H9 (cell line): ENCODE results near the gene COLQ. TPM values are rescaled to one million over a fixed set of nuclear protein-coding genes. Genes with fewer than 3 reads are reported as not detected.

ENCODE experiments used
- DNase-seq: peaks from one replicate; pipeline ENCODE4 v3.0.0-alpha.2; 2017
- H2AFZ ChIP-seq: one replicate; pipeline ENCODE4 v1.6.1; 2013; ENCODE audit warnings: mild to moderate bottlenecking, low read length, control low read depth, moderate library complexity
- H2AK5ac ChIP-seq: 2 replicates; pipeline ENCODE4 v1.6.1; 2013; ENCODE audit warnings: low read length, control low read depth, mixed read lengths; ENCODE audit not compliant: insufficient read length
- H2BK120ac ChIP-seq: one replicate; pipeline ENCODE4 v1.6.1; 2013; ENCODE audit warnings: low read depth, mild to moderate bottlenecking, low read length, control low read depth, inconsistent platforms; ENCODE audit not compliant: poor library complexity, severe bottlenecking
- H2BK12ac ChIP-seq: 2 replicates; pipeline ENCODE4 v1.6.1; 2013; ENCODE audit warnings: low read length, control low read depth, mixed read lengths, low read depth; ENCODE audit not compliant: insufficient read length
- H2BK15ac ChIP-seq: 2 replicates; pipeline ENCODE4 v1.6.1; 2013; ENCODE audit warnings: low read depth, low read length, control low read depth
- H2BK20ac ChIP-seq: one replicate; pipeline ENCODE4 v1.6.1; 2013; ENCODE audit warnings: low read depth, mild to moderate bottlenecking, low read length, control low read depth, inconsistent platforms; ENCODE audit not compliant: poor library complexity, severe bottlenecking
- H2BK5ac ChIP-seq: 2 replicates; pipeline ENCODE4 v1.6.1; 2013; ENCODE audit warnings: low read length, control low read depth, mixed read lengths; ENCODE audit not compliant: insufficient read length
- H3K14ac ChIP-seq: 2 replicates; pipeline ENCODE4 v1.6.1; 2013; ENCODE audit warnings: low read length, control low read depth; ENCODE audit not compliant: insufficient read depth
- H3K18ac ChIP-seq: 2 replicates; pipeline ENCODE4 v1.6.1; 2013; ENCODE audit warnings: low read depth, mild to moderate bottlenecking, mixed read lengths, low read length, control low read depth; ENCODE audit not compliant: insufficient read length
- H3K23ac ChIP-seq: 2 replicates; pipeline ENCODE4 v1.6.1; 2013; ENCODE audit warnings: low read length, control low read depth, mixed read lengths, low read depth; ENCODE audit not compliant: insufficient read length
- H3K23me2 ChIP-seq: 2 replicates; pipeline ENCODE4 v1.6.1; 2013; ENCODE audit warnings: low read depth, mild to moderate bottlenecking, mixed read lengths, low read length, control low read depth; ENCODE audit not compliant: insufficient read length, poor library complexity, severe bottlenecking
- H3K27ac ChIP-seq: 2 replicates; pipeline ENCODE4 v1.5.1; 2013; ENCODE audit warnings: low read length, control low read depth, mixed read lengths, low read depth; ENCODE audit not compliant: insufficient read length
- H3K27me3 ChIP-seq: 2 replicates; pipeline ENCODE4 v1.6.1; 2013; ENCODE audit warnings: low read length, control low read depth, inconsistent platforms; ENCODE audit not compliant: insufficient read depth
- H3K4ac ChIP-seq: 2 replicates; pipeline ENCODE4 v1.6.1; 2013; ENCODE audit warnings: low read depth, mild to moderate bottlenecking, control low read depth, inconsistent platforms, low read length, moderate library complexity
- H3K4me1 ChIP-seq: 2 replicates; pipeline ENCODE4 v1.6.1; 2013; ENCODE audit warnings: low read length, control low read depth, inconsistent platforms; ENCODE audit not compliant: insufficient read depth
- H3K4me2 ChIP-seq: 2 replicates; pipeline ENCODE4 v1.6.1; 2013; ENCODE audit warnings: low read length, control low read depth, mixed read lengths; ENCODE audit not compliant: insufficient read length, insufficient read depth
- H3K56ac ChIP-seq: 2 replicates; pipeline ENCODE4 v1.6.1; 2013; ENCODE audit warnings: low read depth, mild to moderate bottlenecking, mixed read lengths, low read length, control low read depth; ENCODE audit not compliant: insufficient read length
- H3K79me1 ChIP-seq: 2 replicates; pipeline ENCODE4 v1.6.1; 2013; ENCODE audit warnings: low read depth, mild to moderate bottlenecking, moderate library complexity, low read length, control low read depth, inconsistent platforms; ENCODE audit not compliant: insufficient read depth, poor library complexity, severe bottlenecking
- H3K79me2 ChIP-seq: 2 replicates; pipeline ENCODE4 v1.6.1; 2013; ENCODE audit warnings: low read length, control low read depth, inconsistent platforms; ENCODE audit not compliant: insufficient read depth
- H3K9ac ChIP-seq: 2 replicates; pipeline ENCODE4 v1.6.1; 2013; ENCODE audit warnings: low read length, control low read depth, mixed read lengths; ENCODE audit not compliant: insufficient read length; ENCODE audit errors: extremely low read depth
- H3K9me3 ChIP-seq: one replicate; pipeline ENCODE4 v1.6.1; 2013; ENCODE audit warnings: low read depth, low read length, inconsistent platforms; ENCODE audit not compliant: control insufficient read depth
- H3T11ph ChIP-seq: one replicate; pipeline ENCODE4 v1.6.1; 2013; ENCODE audit warnings: mild to moderate bottlenecking, low read length, control low read depth, inconsistent platforms
- H4K20me1 ChIP-seq: one replicate; pipeline ENCODE4 v1.6.1; 2013; ENCODE audit not compliant: control insufficient read depth, insufficient read length, insufficient read depth
- H4K5ac ChIP-seq: 2 replicates; pipeline ENCODE4 v1.6.1; 2013; ENCODE audit warnings: low read depth, mild to moderate bottlenecking, mixed read lengths, low read length, control low read depth; ENCODE audit not compliant: insufficient read length
- H4K8ac ChIP-seq: replicated peaks from 2 replicates; pipeline ENCODE4 v1.6.1; 2013; ENCODE audit warnings: low read length, control low read depth, mixed read lengths, low read depth; ENCODE audit not compliant: insufficient read length
- H4K91ac ChIP-seq: 2 replicates; pipeline ENCODE4 v1.6.1; 2013; ENCODE audit warnings: low read depth, mild to moderate bottlenecking, moderate library complexity, mixed read lengths, low read length, control low read depth; ENCODE audit not compliant: insufficient read length
- H3K27ac Mint-ChIP-seq, 3 experiments: 2 replicates in 2 of 3; 3 replicates in 1 of 3; pipeline ENCODE4 v1.8.0; 2020 to 2021; ENCODE audit warnings: mixed read lengths in 3 of 3, mild to moderate bottlenecking in 1 of 3, moderate library complexity in 1 of 3
- H3K27me3 Mint-ChIP-seq: 2 replicates; pipeline ENCODE4 v1.8.0; 2021; ENCODE audit warnings: low read depth, mild to moderate bottlenecking, moderate library complexity, mixed read lengths
- H3K36me3 Mint-ChIP-seq, 3 experiments: 2 replicates in 2 of 3; 3 replicates in 1 of 3; pipeline ENCODE4 v1.8.0; 2020 to 2021; ENCODE audit warnings: low read depth in 3 of 3, mixed read lengths in 3 of 3; ENCODE audit not compliant: insufficient read depth in 1 of 3
- H3K4me1 Mint-ChIP-seq, 2 experiments: 2 replicates each; pipeline ENCODE4 v1.8.0; 2020; ENCODE audit warnings: mixed read lengths in 2 of 2
- H3K4me3 Mint-ChIP-seq, 2 experiments: 2 replicates in 1 of 2; 3 replicates in 1 of 2; pipeline ENCODE4 v1.8.0; 2020 to 2021; ENCODE audit warnings: mild to moderate bottlenecking in 2 of 2, mixed read lengths in 2 of 2, moderate library complexity in 1 of 2
- H3K9me3 Mint-ChIP-seq, 2 experiments: 2 replicates in 1 of 2; 3 replicates in 1 of 2; pipeline ENCODE4 v1.8.0; 2020; ENCODE audit warnings: mild to moderate bottlenecking in 2 of 2, mixed read lengths in 2 of 2, moderate library complexity in 1 of 2
- CTCF ChIP-seq: fragments of 200-600 bp; sonication (generic); conservative IDR thresholded peaks from 3 replicates; pipeline ENCODE4 v1.8.0; 2021; ENCODE audit warnings: antibody characterized with exemption, mild to moderate bottlenecking
- WGBS: extraction: QIAGEN DNeasy Blood & Tissue Kit; methylation state at CpG from one replicate; pipeline ENCODE4 v1.1.7; 2013; ENCODE audit warnings: missing lambda C conversion rate, low lambda C conversion rate, mixed read lengths; ENCODE audit not compliant: insufficient read length; ENCODE audit errors: extremely low coverage; 5-methylcytosine and 5-hydroxymethylcytosine counted together
- total RNA-seq: library from RNA; stranded (reverse); gene quantifications from 2 replicates; pipeline ENCODE4 v1.2.1, GENCODE V29; 2021

The COLQ gene
- total RNA-seq, 1 experiment from 2014 or later = 0.61 TPM

GRCh38 chr3:15558581-15558980 is 37.1 kb upstream of the COLQ start:
- no peak overlapping the region for H3K14ac ChIP-seq
- H3T11ph ChIP-seq = no peak overlapping the region
- H3K27me3 ChIP-seq = no peaks in the 10 kb centered on the region
- no peaks in the 10 kb centered on the region for H4K20me1 ChIP-seq
- no peak overlapping the region for H3K27ac ChIP-seq
- Mint-ChIP-seq H3K4me3 (no peak overlapping the region), H3K4me1 (peaks cover 2 to 5% of the 10 kb centered on the region in 2 experiments; a peak in 3 of 4 replicates), H3K27ac (no peak overlapping the region), H3K27me3 (no peaks in the 10 kb centered on the region), H3K36me3 (peaks cover 3 to 34% (median 17%) of the 10 kb centered on the region in 3 experiments; a peak in 6 of 7 replicates), H3K9me3 (no peaks in the 10 kb centered on the region)
- no peak overlapping the region for H2BK12ac ChIP-seq
- H2BK120ac ChIP-seq = no peak overlapping the region
- H2AK5ac ChIP-seq = no peak overlapping the region
- no peak overlapping the region for H2BK15ac ChIP-seq
- H2BK20ac ChIP-seq = no peak overlapping the region
- no peaks in the 10 kb centered on the region for H3K23me2 ChIP-seq
- H3K56ac ChIP-seq = no peak overlapping the region
- no peak overlapping the region for H3K9ac ChIP-seq
- H2BK5ac ChIP-seq = no peak overlapping the region
- no peaks in the 10 kb centered on the region for H3K9me3 ChIP-seq
- no peak overlapping the region for H3K18ac ChIP-seq
- H4K5ac ChIP-seq = no peak overlapping the region
- H2AFZ ChIP-seq = no peak overlapping the region
- no peak overlapping the region for H4K8ac ChIP-seq
- H3K4ac ChIP-seq = no peak overlapping the region
- H4K91ac ChIP-seq = no peak overlapping the region
- no peak overlapping the region for H3K23ac ChIP-seq
- H3K4me2 ChIP-seq = no peak overlapping the region
- DNase-seq = no peak
- H3K4me1 ChIP-seq = no peaks in the 10 kb centered on the region
- TF ChIP-seq CTCF = no peak
- WGBS = no CpG with 5 or more reads among the region's 9 CpGs
- H3K79me2 ChIP-seq = no peaks in the 10 kb centered on the region
- H3K79me1 ChIP-seq = no peaks in the 10 kb centered on the region
